ENCODE measurements around the gene SMIM29.

- TF ChIP-seq CTCF (IDR thresholded peaks at IDR 0.05) (no peak), POLR2A (IDR thresholded peaks at IDR 0.05) (no peak)
These were observed 8.2 kb downstream of the SMIM29 start for GRCh38 chr6:34240329-34241248.

Measured in transverse colon (tissue), 3 donors.